ENCODE results near the gene MED12. TPM values are rescaled to one million over a fixed set of nuclear protein-coding genes. Genes with fewer than 3 reads are reported as not detected.
A peak's percentile ranks its signal among the peaks of the same experiment; 100 is the strongest.

The MED12 gene
- total RNA-seq, 3 donors from 2014 or later (not counting 1 experiment from before 2014, with no cell fraction given): 111 to 156 (median 115) TPM

DNA sequence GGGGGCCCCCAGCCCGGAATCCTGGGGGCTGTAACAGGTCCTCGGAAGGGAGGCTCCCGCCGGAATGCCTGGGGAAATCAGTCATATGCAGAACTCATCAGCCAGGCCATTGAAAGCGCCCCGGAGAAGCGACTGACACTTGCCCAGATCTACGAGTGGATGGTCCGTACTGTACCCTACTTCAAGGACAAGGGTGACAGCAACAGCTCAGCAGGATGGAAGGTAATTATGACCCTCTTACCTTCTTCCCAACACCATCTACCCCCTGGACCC, 21.7 kb upstream of the MED12 start:
- H3K27me3 ChIP-seq (ENCODE audit: control insufficient read depth, insufficient read depth, low read length): no peaks in the 10 kb centered on the region
- H3K27ac Mint-ChIP-seq: peak overlapping the region; percentile 90 to 96
- H3K4me3 Mint-ChIP-seq: peak overlapping the region; percentile 96
- ATAC-seq: no peak
- DNase-seq: peak in 1 of 2 donors; percentile 12
- H3K27ac ChIP-seq (ENCODE audit: low read length): peak overlapping the region; percentile 69
- peaks cover 2% of the 10 kb centered on the region for H3K36me3 ChIP-seq (ENCODE audit: control insufficient read depth, insufficient read depth, low read length)
- peaks cover 45% of the 10 kb centered on the region for H3K4me1 ChIP-seq (ENCODE audit: control insufficient read depth, insufficient read depth, low read length)
- peaks cover 33 to 39% of the 10 kb centered on the region in 2 donors for H3K4me1 Mint-ChIP-seq
- peak overlapping the region; percentile 72 for H3K4me3 ChIP-seq (ENCODE audit: low read length)
- H3K27me3 Mint-ChIP-seq (ENCODE audit: low read depth in 2 of 2): peaks cover 0 to 25% of the 10 kb centered on the region in 2 donors
- TF ChIP-seq CTCF (IDR thresholded peaks at IDR 0.05): no peak
- WGBS (ENCODE audit: insufficient coverage): 3% methylated on average over 9 of the region's 9 CpGs
- no peaks in the 10 kb centered on the region for H3K9me3 Mint-ChIP-seq
- intact Hi-C loops (cut with micrococcal nuclease): loop anchor here (1.0 to 5.0 kb wide), 3 partner anchors 14 to 81 kb away; partner anchors contain the start of genes IL2RG and SNX12
- no peaks in the 10 kb centered on the region for H3K36me3 Mint-ChIP-seq
- no peaks in the 10 kb centered on the region for H3K9me3 ChIP-seq (ENCODE audit: control insufficient read depth, insufficient read depth, low read length)

- Histone ChIP-seq H3K27me3 (ENCODE audit: control insufficient read depth, insufficient read depth, low read length) (no peaks in the 10 kb centered on the region), H3K9me3 (ENCODE audit: control insufficient read depth, insufficient read depth, low read length) (no peaks in the 10 kb centered on the region), H3K4me1 (ENCODE audit: control insufficient read depth, insufficient read depth, low read length) (peaks cover 61% of the 10 kb centered on the region), H3K36me3 (ENCODE audit: control insufficient read depth, insufficient read depth, low read length) (peaks cover 2% of the 10 kb centered on the region), H3K4me3 (ENCODE audit: low read length) (no peak overlapping the region), H3K27ac (ENCODE audit: low read length) (no peak overlapping the region)
- Mint-ChIP-seq H3K4me1 (peaks cover 34 to 49% of the 10 kb centered on the region in 2 donors), H3K27me3 (ENCODE audit: low read depth in 2 of 2) (peaks cover 0 to 25% of the 10 kb centered on the region in 2 donors), H3K4me3 (peak overlapping the region; percentile 56), H3K27ac (peak overlapping the region; percentile 38 to 75), H3K9me3 (no peaks in the 10 kb centered on the region), H3K36me3 (no peaks in the 10 kb centered on the region)
- DNase-seq: peak; percentile 69 to 86
- WGBS (ENCODE audit: insufficient coverage): 33% methylated on average over 1 of the region's 2 CpGs
- TF ChIP-seq CTCF (IDR thresholded peaks at IDR 0.05): peak; percentile 67
- peak; percentile 43 to 69 (median 45) for ATAC-seq
- intact Hi-C loops (cut with micrococcal nuclease): loop anchor here (1.0 to 5.0 kb wide), 2 partner anchors 31 to 79 kb away; no protein-coding TSS in a partner anchor
Measured at GRCh38 chrX:71098302-71098701, 20.1 kb upstream of the MED12 start.

GRCh38 chrX:71098951-71099506, 19.4 kb upstream of the MED12 start:
- Mint-ChIP-seq H3K36me3 (no peaks in the 10 kb centered on the region), H3K4me1 (peaks cover 41 to 56% of the 10 kb centered on the region in 2 donors), H3K27me3 (ENCODE audit: low read depth in 2 of 2) (peaks cover 0 to 25% of the 10 kb centered on the region in 2 donors), H3K9me3 (no peaks in the 10 kb centered on the region), H3K27ac (peak overlapping the region; percentile 72 to 75), H3K4me3 (peak overlapping the region; percentile 19)
- WGBS (ENCODE audit: insufficient coverage): 83% methylated on average over 4 of the region's 5 CpGs
- no peak for TF ChIP-seq CTCF (IDR thresholded peaks at IDR 0.05)
- peaks cover 2% of the 10 kb centered on the region for H3K36me3 ChIP-seq (ENCODE audit: control insufficient read depth, insufficient read depth, low read length)
- H3K4me3 ChIP-seq (ENCODE audit: low read length): no peak overlapping the region
- peaks cover 68% of the 10 kb centered on the region for H3K4me1 ChIP-seq (ENCODE audit: control insufficient read depth, insufficient read depth, low read length)
- H3K9me3 ChIP-seq (ENCODE audit: control insufficient read depth, insufficient read depth, low read length): no peaks in the 10 kb centered on the region
- no peak for DNase-seq
- H3K27me3 ChIP-seq (ENCODE audit: control insufficient read depth, insufficient read depth, low read length): no peaks in the 10 kb centered on the region
- no peak overlapping the region for H3K27ac ChIP-seq (ENCODE audit: low read length)
- no peak for ATAC-seq
- intact Hi-C loops (cut with micrococcal nuclease): loop anchor here (1.0 to 5.0 kb wide), 2 partner anchors 30 to 78 kb away; no protein-coding TSS in a partner anchor

DNA sequence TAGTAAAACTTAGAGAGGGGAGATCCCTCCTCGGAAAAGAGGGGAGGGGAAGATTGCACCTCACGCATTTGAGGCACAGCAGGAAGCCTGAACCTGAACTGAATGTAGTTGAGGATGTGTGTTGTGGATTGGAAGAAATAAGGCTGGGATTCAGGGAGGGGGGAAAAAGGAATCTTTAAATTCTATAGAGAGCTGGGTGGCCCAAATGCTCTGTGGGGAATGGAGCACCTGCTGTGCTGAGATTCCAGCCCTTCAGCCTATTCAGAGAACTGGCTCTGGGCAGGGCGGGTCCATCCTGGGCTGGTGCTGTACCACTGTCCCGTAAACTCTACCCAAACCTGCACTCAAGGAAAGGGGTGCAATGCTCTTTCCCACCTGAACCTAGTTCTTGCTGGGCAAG, 18.7 kb upstream of the MED12 start:
- Histone ChIP-seq H3K4me1 (ENCODE audit: control insufficient read depth, insufficient read depth, low read length) (peaks cover 75% of the 10 kb centered on the region), H3K9me3 (ENCODE audit: control insufficient read depth, insufficient read depth, low read length) (no peaks in the 10 kb centered on the region), H3K36me3 (ENCODE audit: control insufficient read depth, insufficient read depth, low read length) (peaks cover 2% of the 10 kb centered on the region), H3K4me3 (ENCODE audit: low read length) (no peak overlapping the region), H3K27ac (ENCODE audit: low read length) (no peak overlapping the region), H3K27me3 (ENCODE audit: control insufficient read depth, insufficient read depth, low read length) (no peaks in the 10 kb centered on the region)
- peak overlapping the region; percentile 72 for H3K27ac Mint-ChIP-seq
- WGBS (ENCODE audit: insufficient coverage): 85% methylated on average over 4 of the region's 4 CpGs
- H3K36me3 Mint-ChIP-seq: no peaks in the 10 kb centered on the region
- intact Hi-C loops (cut with micrococcal nuclease): loop anchor here (5.0 to 10.0 kb wide), 2 partner anchors 78 to 435 kb away; partner anchors contain the start of gene OGT
- H3K9me3 Mint-ChIP-seq: no peaks in the 10 kb centered on the region
- ATAC-seq: no peak
- no peak for TF ChIP-seq CTCF (IDR thresholded peaks at IDR 0.05)
- peak overlapping the region; percentile 19 for H3K4me3 Mint-ChIP-seq
- DNase-seq: no peak
- peaks cover 0 to 21% of the 10 kb centered on the region in 2 donors for H3K27me3 Mint-ChIP-seq (ENCODE audit: low read depth in 2 of 2)
- peaks cover 48 to 63% of the 10 kb centered on the region in 2 donors for H3K4me1 Mint-ChIP-seq
